NCI-H460 (cell line): ENCODE measurements around the gene GPR162. TPM values are rescaled to one million over a fixed set of nuclear protein-coding genes. Genes with fewer than 3 reads are reported as not detected.
"Not testable (repeated sequence)": the region's sequence is repeated elsewhere in the genome, so short reads cannot be mapped to it uniquely, and the experiment has no call there.

Source experiments
- DNase-seq: peaks from one replicate; pipeline ENCODE4 v3.0.0-alpha.2; 2016; ENCODE audit warnings: low read depth; ENCODE audit errors: extremely low read depth
- total RNA-seq: library from RNA; depleted of rRNA; stranded (reverse); fragments of >200 nt; shearing (Covaris generic); gene quantifications from 2 replicates; pipeline ENCODE4 v1.2.3, GENCODE V29; 2014

Gene GPR162
- total RNA-seq, 1 experiment from 2014 or later = 0.94 TPM

- DNase-seq = peak; percentile 98
These were observed 30.5 kb downstream of the GPR162 start, which contains the start of gene USP5 for GRCh38 chr12:6851921-6852650. USP5 (plus strand) TSS chr12:6852150; CDS start chr12:6852180, 30 bp downstream.

- no peak for DNase-seq
These were observed 31.2 kb downstream of the GPR162 start for GRCh38 chr12:6852651-6853354.

DNA sequence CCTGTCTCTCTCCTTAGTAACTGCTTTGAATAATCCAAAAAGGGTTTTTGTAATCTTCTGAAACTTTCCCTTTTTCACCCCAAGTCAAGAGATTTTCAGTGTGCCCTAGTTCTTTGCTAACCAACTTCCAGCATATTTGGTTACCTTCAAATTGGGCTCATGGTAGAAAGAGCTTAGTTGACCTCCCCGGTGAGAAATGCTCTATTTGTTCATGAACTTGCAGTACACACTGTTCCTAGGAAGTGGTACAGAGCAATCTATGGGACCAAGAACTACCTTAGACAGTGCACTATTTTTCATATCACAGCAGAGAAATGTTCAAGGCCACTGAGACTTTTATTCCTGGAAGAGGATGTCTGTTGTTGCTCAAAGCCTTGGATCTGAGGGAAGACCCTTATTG, 32.0 kb downstream of the GPR162 start:
- no peak for DNase-seq

GRCh38 chr12:6854036-6854435, 32.4 kb downstream of the GPR162 start:
- no peak for DNase-seq

DNA sequence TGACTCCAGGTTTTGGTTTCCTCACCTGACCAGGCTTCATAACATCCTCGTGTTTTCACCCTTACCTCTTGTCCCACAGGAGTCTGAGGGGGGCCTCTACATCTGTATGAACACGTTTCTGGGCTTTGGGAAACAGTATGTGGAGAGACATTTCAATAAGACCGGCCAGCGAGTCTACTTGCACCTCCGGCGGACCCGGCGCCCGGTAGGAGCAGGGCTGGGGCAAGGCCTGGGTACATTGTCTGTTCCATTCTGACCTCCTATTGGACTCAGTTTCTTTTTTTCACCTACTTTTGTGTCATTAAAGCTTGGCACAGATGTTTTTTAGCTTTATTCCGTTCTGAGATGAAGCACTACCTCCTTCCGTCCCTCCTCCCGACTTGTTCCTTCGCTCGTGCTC, 33.7 kb downstream of the GPR162 start:
- no peak for DNase-seq

DNA sequence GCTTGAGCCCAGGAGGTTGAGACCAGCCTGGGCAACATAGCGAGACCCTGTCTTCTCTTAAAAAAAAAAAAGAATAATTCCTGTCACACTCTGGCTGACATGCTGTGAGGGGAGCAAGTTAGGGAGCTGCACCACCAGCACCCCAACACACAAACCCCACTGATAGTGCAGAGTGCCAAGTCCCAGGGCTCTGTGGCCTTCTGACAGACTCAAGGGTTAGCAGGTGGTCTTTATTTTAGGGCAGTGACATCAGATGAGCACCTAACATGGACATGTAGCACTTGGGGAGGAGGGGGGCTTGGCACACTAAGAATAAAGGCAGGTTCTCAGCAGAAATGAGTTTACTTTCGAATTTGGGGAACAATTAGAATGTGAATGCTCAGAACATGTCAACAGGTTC, 37.2 kb downstream of the GPR162 start:
- no peak for DNase-seq

GRCh38 chr12:6860116-6860515, 38.5 kb downstream of the GPR162 start:
- DNase-seq = no peak

DNA sequence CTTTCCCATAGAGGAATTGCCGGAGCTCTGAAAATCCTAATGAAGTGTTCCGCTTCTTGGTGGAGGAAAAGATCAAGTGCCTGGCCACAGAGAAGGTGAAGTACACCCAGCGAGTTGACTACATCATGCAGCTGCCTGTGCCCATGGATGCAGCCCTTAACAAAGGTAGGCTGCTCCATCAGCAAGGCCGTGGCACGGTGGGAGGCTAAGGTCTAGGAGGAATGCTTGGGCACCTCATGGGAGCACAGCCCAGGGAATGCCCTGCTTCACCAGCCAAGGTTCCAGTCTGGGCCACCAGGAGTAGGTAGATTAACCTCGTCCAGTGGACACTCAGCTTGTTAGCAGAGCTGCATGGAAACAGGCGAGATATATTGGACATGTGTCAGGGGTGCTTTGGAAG, 39.3 kb downstream of the GPR162 start:
- no peak for DNase-seq

DNA sequence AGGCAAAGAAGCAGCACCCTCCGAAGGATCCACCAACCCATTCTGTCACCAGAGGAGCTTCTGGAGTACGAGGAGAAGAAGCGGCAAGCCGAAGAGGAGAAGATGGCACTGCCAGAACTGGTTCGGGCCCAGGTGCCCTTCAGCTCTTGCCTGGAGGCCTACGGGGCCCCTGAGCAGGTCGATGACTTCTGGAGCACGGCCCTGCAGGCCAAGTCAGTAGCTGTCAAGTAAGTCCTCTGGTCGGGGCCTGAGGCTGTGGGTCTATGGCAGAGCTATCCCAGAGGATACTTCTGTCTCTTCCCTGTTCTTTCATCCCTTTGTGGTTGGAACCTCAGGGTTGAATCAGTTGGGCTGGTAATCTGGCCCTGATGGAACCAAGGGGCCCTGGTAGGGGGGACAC, 39.8 kb downstream of the GPR162 start:
- no peak for DNase-seq

DNA sequence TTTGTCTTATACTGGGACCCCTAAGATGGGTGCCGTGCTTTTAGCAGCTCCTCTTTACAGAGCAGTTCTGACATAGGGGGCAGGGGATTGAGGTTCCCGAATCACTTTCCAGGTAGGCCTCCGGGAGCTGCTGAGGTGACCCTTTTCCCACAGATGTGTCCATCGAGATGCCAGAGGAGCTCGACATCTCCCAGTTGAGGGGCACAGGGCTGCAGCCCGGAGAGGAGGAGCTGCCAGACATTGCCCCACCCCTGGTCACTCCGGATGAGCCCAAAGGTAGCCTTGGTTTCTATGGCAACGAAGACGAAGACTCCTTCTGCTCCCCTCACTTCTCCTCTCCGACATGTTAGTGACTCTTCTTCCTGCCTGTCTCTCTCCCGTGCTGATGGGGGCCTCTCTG, 41.4 kb downstream of the GPR162 start:
- no peak for DNase-seq

DNA sequence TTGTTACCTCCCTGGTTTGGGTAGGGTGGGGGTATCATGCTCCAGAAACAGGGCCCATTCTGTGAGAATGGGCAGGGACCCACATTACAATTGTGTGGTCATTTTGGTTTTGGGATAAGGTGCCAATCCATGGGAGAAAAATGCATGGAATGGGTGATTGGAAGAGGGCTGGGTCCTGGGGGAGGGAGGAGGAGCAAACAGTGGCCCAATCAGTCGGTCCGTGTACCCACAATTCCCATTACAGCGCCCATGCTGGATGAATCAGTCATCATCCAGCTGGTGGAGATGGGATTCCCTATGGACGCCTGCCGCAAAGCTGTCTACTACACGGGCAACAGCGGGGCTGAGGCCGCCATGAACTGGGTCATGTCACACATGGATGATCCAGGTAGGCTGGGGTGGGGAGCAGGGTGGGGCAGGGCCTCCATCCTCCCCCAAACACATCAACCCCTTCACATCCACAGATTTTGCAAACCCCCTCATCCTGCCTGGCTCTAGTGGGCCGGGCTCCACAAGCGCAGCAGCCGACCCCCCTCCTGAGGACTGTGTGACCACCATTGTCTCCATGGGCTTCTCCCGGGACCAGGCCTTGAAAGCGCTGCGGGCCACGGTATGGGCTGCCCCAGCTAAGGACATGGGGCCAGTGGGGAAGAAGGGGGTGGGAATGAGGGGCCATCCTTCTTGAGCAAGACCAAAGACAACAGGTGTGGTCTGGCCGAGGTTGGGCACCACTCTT, 42.1 kb downstream of the GPR162 start:
- no peak for DNase-seq

- DNase-seq = not testable (repeated sequence)
These were observed 43.7 kb downstream of the GPR162 start for GRCh38 chr12:6865307-6865706.

GRCh38 chr12:6866163-6866919, 44.7 kb downstream of the GPR162 start:
- no peak for DNase-seq

DNA sequence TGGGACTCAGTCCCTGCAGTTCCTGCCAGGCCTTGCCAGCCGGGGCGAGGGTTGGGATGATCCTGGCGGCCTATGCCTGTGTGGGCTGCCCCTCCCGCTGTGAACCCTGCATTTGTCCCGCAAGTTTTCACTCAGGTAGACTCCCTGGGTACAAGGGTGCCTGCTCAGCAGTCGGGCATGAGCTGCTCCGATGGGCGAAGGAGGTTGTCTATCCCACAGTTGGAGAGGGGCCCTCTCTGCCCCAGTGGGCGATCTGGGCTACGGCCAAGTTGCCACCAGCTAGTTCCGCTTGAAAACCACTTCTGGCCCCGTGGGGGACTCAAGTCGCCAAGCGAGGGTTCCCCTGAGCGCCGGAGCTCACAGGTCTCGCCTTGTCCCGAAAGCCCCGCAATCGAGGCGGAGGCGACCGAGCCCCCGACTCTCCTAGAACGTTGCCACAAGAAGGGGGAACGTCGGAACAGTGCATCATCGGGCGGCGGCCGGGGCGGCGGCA, 45.3 kb downstream of the GPR162 start:
- DNase-seq = no peak

DNA sequence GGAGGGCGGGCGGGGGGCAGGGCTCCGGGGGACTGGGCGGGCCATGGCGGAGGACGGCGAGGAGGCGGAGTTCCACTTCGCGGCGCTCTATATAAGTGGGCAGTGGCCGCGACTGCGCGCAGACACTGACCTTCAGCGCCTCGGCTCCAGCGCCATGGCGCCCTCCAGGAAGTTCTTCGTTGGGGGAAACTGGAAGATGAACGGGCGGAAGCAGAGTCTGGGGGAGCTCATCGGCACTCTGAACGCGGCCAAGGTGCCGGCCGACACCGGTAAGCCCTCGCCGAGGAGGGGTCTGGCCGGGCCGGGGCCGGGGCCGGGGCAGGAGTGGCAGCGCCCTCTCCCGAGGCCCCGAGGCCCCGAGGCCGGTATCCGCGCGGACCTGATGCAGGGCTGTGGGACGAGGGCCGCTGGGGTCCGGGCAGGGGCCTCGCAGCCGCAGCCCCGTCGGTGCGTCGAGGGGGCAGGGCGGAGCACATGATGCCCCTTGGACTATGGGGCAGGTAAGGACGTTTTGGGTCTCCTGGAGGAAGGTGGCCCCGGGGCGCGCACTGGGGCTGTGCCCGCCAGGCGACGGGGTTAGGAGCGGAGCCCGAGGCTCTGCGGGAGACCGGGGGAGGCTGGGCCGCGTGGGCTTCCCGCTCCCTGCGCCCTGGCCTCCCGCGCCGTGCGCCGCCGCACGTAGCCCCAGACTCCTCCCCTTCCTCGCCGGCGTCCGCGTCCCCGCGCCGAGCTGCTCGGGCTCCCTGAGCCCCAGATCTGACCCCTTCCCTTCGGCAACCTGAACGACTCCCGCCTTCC, 46.0 kb downstream of the GPR162 start, which contains the start of gene TPI1:
Gene TPI1, plus strand, starts transcription at position 119 of the 798 bp plus-strand sequence. Its CDS starts 36 bp downstream, at position 155.
- peak; percentile 63 for DNase-seq

DNA sequence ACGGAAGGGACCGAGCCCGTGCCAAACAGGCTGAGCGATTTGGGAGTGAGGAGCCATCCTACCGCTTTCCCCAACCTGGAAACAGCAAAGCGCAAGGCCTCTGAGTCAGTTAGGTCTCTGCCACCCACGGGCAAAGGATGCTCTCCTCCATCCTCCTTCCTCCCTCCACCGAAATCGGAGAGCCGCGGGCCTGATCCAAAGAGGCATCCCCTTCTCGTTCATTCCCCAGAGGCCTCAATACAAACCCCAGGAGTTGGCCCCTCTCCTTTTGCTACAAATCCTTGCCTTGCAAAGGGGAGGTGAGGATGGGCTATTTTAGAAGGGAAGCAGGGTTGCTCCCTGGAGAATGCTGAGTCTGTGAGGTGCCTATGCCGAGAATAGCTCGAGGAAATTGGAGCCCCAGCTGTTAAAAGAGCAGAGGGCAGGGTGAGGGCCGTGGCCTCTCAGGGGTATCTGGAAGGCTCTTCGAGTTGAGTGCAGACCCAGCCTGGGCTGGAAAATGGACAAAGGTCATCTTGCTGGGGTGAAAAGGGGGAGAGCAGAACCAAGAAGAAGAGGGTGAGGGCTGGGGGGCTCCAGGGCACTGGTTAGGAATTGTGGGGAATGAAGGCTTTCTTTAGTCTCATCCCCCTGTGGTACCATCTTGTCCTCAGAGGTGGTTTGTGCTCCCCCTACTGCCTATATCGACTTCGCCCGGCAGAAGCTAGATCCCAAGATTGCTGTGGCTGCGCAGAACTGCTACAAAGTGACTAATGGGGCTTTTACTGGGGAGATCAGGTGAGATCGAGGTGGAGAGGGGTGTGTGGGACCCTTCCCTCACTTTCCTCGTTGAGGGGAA, 46.8 kb downstream of the GPR162 start:
- DNase-seq = no peak

DNA sequence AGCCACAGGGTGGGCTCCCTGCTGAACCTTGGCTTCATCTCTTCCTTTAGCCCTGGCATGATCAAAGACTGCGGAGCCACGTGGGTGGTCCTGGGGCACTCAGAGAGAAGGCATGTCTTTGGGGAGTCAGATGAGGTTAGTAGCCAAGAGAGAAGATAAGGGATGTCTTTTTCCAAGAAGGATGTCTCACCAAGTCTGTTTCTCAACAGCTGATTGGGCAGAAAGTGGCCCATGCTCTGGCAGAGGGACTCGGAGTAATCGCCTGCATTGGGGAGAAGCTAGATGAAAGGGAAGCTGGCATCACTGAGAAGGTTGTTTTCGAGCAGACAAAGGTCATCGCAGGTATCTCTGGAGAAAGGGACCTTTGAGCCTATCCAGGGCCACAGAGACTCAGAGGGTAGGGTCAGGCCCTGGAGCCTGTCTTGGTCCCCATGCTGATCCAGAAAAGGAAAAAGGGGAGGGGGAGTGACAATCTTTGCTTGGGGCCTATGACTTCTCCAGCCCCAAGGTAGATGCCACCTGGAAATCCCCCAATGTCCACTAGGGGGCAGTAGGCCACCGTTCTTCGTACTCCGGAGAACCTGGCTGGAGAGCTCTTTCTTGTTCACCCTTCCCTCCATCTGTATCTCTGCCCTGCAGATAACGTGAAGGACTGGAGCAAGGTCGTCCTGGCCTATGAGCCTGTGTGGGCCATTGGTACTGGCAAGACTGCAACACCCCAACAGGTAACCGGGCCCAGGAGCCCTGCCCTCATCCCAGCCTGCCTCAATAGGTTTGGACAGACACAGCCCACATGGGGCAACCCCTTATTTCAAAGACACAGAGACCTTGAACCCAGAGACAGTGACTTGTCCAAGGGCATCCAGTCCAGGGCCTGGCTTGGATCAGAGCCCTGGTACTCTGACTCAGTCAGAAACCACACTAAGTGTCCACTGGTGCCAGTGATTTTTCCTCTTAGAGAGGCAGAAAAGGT, 47.7 kb downstream of the GPR162 start:
- DNase-seq = peak; percentile 58

DNA sequence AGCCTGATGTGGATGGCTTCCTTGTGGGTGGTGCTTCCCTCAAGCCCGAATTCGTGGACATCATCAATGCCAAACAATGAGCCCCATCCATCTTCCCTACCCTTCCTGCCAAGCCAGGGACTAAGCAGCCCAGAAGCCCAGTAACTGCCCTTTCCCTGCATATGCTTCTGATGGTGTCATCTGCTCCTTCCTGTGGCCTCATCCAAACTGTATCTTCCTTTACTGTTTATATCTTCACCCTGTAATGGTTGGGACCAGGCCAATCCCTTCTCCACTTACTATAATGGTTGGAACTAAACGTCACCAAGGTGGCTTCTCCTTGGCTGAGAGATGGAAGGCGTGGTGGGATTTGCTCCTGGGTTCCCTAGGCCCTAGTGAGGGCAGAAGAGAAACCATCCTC, 48.7 kb downstream of the GPR162 start:
- not testable (repeated sequence) for DNase-seq
